GM18502 (cell line): ENCODE measurements around the gene LETM1.

Experiments
- ATAC-seq: cut with Tn5 transposase; IDR thresholded peaks from one replicate; pipeline ENCODE4 v1.9.1; 2021; ENCODE audit warnings: mild to moderate bottlenecking; ENCODE audit not compliant: unreplicated experiment, poor library complexity

The LETM1 gene

GRCh38 chr4:1767061-1767769, 88.7 kb downstream of the LETM1 start:
- no peak for ATAC-seq

GRCh38 chr4:1766106-1767060, 89.6 kb downstream of the LETM1 start:
- no peak for ATAC-seq

GRCh38 chr4:1765409-1766072, 90.4 kb downstream of the LETM1 start:
- no peak for ATAC-seq

- ATAC-seq, result no peak
These were observed 91.3 kb downstream of the LETM1 start for GRCh38 chr4:1764670-1765069.

GRCh38 chr4:1763550-1764080, 92.3 kb downstream of the LETM1 start:
- ATAC-seq, result no peak

GRCh38 chr4:1763070-1763549, 92.8 kb downstream of the LETM1 start:
- ATAC-seq, result no peak

GRCh38 chr4:1762264-1763010, 93.5 kb downstream of the LETM1 start:
- no peak for ATAC-seq
